Measurements from ENCODE around the gene NKX3-2.

NKX3-2 gene

DNA sequence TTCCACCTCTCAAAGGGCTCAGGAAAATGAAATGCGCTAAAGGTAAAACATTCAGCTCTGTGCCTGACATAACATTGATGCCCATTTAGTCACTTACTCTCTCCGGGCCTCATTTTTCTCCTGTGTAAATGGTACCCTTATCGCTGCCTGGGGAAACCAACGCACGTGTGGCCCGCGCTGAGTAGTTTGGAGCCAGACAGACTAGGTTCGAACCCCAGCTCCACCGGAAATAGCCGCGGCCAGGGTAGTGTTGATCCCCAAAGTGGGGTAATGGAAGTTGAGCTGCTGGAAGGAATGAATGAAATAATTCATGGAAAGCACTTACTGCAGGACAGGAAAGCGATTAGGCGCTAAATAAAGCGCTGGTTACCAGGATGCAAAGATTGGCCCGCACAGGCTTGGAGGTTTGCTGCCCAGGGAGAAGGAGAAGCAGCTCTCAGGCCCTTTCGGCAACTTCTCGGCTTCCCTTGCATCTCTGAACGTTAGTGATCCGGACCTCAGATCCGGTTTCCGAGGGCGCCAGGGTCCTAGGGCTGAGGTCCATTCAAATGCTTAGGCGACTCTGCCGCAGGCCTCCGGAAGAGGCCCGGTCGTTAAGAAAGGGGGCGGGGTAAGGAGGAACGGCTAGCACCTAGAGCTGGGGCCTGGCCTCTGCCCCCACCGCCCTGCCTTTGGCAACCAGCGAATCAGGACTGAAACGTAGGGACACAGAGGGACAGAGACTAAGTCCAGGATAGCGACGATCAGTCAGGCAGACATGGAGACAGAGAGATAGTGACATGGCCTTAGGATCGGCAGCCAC lies 13.3 kb downstream of the NKX3-2 start:
- DNase-seq, result no peak

DNA sequence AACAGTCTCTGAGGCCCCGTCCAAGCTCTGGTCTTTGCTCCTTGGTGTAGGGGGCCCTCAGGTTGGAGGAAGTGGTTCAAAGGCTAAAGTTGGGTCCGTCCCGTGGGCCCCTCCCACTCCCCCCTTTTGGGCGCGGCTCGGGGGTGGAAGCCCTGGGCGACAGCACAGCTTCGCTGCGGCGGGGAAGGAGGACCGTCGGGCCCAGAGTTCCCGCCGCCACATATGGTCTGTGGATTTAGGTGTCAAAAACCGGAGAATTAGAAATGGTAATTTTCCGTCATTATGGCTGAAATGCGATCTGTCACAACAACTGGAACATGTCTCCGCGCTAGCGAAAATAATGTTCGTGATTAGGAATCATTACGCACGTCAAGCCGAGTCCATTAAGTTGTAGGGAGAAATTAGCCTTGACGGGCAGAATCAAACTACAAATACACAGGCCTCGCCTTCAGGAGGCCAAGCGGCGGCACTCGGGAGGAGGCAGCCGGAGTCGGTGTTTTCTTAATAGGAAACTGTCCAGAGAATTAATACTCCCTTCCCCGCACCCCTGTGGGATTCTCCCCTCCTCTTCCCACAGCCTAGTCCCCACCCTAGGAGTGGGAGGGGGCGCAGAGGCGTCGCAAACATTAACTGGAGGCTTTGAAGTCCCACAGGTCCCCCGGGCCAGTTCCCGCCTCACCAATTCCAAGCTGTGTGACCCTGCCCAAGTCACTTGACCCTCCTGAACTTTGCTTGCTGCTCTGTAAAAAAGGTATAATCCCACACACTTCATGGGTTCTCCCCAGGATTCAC lies 15.0 kb downstream of the NKX3-2 start:
- DNase-seq, result no peak

DNA sequence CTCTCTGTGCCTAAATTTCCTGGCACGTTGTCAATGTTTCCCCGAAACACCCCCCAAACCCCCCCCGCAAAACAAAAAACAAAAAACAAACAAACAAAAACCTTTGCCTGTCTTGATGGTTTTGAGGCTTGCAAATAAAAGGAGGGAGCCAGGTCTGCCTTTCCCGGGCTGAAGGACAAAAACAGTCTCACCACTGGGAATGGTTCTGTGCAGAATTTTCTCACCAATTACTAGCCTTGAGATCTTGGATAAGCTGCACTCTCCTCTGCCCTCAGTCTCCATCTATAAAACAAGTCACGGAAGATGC lies 15.5 kb downstream of the NKX3-2 start:
- no peak for DNase-seq

DNA sequence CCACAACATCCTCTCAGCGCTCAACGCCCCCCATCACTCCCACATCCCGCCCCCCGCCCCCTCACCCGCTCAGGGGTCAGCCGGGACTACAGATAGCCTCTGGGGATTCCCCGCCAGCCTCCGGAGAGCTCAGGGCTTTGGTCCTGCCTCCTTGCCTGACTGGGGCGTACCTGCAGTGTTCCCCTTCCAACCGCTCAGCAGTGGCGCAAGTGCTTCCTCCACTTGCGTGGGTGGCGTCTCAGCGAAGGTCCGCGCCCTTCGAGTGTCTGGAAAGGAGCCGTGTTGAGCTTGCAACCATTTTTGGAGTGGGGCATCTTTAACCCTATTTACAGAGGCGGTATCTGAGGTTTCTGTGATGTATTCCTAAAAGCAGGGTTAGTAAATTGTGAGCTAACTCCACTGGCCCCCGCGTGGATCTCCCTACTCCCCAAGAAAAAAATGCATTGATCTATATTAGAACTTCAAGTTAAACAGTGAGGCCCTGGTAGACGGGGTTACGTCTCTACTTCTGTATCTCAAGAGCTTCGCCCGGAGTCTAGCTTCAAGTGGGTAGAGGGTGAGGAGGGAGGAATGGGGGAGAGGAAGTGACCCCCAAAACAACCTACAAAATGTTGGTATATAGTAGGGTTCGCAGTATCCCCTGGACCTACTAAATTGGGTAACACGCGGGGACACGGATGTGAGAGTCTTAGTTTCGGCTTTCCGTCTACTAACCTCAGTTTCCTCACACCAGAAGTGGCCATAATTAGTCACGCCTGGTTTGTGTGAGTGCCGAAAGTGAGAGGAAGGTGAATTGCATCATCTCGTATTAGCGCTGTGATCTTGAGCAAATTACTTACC lies 16.1 kb downstream of the NKX3-2 start:
- DNase-seq, result peak; percentile 5

DNA sequence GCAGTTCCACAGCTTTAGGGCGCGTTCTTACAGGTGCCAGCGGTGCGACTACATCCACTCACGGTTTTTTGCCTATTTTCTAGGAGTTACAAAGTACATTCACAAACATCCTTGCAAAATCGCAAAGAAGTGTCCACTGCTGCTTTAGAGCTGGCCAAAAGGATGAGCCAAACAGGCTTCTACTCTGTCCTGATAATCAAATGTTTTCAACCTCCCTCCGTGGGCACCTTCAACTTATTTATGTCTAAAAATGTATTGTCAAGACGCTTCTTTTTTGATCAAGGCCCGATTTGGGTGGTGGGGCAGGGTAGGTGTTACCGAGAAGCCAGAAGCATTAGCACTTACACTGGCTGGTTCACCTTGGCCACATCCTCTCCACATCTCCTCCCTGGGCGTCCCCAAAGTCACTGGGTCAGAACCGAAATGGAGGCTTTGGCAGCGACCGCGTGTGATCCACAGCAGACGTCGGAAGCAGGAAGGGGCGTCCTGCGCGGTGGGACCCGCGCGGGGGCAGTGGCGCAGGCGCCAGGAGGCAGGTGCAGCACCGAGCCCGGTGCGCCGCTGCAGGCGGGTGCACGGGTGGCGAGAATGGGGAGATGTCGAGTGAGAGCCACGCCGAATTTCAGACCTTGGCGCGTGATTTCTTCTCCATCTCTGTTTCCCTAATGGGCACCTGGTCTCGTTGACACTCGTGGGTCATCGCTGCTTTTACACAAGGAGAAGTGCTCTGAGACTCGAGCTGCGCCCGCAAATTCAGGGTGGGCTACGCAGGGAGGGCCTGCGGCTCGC lies 16.9 kb downstream of the NKX3-2 start:
- no peak for DNase-seq

DNA sequence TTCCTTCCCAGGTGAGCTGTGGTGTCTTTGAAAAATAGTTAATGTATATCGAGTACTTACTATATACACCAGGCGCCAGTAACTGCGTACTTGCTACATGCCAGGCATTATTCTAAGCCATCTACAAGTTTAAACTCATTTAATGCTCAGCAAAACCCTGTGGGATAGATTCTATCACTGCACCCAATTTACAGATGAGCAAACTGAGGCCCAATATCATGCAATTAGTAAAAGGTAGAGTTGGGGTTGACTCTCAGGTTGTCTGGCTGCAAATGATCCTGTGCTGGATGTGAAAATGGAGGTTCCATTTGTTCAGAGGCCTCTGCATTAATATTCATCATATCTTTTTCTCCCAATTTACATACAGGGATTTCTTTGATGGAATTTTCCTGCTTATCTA lies 17.6 kb downstream of the NKX3-2 start:
- no peak for DNase-seq

DNA sequence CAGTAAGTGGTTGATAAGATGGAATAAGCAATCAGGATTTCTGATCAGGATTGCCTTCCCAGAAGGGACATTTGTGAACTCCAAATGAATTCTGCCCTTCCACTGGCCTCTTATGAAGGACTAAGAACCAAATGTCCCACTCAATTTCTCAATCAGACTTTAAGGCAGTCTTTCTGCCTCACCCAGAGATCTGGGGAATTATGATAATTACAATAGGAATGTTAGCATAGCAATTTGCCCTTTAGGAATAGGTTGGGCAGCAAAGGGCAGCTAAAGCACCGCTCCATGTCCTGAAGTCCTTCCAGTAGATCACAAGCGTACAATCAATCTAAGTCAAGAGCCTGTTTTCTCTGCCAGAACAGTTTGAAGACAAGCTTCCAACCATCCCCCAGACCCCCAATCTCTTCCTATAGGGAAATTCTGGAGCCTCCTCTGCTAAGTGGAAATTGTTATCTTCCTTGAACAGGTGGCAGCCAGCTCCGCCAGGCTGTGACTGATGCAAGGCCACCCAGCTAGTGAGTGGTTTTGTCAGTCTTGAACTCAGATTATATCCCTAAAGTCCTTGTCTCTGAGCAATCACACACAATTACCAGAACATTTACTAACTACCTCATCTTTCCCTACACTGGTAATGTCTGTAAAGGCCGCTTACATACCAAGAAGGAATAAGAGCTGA lies 18.6 kb downstream of the NKX3-2 start:
- DNase-seq, result no peak

DNA sequence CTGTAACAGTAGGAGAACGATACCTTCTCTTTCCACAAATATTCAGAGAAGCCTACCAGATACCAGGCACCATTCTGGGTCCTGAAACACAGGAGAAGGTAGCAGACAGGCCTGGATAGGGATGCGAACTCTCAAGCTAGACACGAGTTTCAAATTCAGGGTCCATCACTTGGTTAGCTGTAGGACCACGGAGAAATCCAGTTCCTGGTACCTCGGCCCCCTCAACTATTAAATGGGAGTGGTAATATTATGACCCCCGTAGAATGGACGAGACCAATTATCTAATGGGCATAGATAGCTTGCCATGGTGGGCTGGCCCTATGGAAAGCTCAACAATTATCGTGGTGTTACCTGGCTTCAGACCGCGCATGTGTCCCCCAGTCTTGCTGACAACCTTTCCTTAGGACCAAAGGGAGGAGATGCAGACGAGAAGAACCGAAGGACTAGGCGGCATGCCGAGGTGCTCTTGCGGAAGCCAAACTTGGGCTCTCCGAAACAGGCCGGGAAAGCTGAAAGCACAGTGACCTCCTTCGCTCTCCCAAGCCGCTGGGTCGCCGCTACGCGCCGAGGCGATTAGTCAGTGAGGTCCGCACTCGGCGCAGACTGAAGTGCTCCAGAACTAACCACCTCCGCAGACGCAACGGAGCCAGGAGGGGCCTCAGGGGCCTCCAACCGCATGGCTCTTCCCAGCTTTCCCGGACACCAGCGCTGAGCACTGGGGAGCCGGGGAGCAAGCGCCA lies 19.6 kb downstream of the NKX3-2 start:
- no peak for DNase-seq

DNA sequence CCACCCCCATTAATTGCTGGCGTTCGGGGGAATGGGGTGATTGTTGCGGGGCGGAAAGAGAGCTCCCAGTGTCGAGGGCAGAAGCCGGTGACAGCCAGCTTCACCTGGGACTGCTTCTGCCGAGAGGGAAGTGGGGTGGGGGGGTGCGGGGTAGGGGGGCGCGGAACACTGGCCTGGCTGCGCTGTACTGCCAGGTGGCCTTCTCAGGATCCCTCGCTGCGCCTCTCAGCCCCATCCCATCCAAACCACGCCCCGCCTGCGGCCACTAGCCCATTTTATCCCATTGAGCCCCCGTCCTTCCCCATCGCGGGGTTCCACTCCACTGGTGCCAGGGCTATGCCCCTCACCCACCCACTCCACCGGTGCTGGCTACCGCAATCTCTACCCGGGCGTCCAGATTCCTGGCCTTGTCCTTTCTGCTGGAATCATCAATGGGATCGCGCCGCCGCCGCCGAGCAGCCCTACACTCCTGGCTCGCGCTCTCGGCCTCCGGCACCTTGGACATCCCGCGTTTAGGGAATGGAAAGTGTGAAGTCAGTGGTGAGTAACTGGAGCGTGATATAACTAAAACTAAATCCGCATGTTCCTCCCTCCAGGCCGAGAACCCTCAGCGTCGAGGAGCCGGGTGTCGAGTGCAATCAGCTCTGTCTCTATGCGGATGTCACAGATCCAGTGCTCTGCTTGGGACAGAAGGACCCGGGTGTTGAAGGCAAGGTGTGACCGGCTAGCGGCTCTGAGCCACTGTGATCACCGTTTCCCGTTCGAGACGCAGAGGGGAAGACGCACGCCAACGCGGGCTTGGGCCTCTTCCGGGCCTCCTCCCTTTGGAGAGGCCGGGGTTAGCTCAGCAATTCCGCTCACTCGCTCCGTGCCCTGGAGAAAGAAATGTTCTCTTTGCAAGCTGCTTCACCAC lies 20.5 kb downstream of the NKX3-2 start:
- DNase-seq, result no peak

DNA sequence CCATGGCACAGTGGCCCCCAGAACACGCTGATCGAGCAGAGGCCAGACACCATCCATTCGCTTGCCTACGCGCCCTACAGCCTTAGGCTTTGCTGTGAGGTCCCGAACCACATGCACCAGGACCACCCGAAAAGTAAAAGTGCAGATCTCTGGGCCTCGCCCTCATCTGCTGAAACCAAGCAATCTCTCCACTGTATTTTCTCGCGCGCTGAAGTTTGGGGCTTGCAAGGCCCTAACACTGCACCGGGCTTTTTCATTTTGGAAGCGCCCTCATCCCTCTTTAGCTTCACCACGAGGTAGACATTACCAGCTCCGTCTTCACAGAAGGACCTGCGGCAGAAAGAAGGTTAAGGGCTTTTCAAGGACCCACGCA lies 21.2 kb downstream of the NKX3-2 start:
- DNase-seq, result no peak

DNA sequence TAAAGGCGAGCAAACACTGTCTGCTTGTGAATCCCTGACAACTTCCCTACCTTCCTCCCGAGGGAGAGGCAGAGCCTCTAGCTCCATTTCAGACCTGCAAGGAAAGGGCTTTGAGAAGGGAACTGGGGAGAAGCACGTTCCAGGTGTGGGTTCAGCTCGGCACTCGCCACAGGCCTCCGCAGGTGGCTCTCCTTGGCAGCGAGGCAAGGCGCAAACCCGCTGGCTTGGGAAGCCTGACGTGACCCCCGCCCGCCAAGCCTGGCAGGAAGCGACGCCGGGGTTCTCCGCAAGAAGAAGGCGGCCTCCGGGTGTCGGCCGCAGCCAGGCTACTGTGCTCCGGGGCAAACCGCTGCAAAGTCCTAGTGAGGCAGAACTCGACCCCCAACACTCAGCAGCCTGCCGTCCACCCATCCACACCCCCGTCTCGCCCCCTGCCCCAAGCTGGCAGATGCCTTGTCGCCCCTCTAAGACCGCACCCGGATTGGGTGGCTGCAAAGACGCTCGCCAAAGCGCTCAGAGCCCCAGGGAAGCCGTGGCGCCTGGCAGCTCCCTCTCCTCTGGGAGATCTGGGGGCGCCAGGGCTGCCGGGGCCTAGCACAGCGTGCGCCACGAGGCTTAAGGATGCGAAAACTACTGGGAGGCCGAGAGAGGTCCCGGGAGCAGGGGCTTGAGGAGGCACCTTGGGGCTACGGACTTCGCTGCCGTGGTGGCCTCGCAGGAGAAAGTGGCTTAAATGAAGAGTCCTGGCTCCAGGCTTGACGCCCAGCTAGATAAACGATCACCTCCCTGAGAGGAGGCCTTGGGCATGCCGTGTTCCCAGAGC lies 21.8 kb downstream of the NKX3-2 start:
- DNase-seq, result no peak

DNA sequence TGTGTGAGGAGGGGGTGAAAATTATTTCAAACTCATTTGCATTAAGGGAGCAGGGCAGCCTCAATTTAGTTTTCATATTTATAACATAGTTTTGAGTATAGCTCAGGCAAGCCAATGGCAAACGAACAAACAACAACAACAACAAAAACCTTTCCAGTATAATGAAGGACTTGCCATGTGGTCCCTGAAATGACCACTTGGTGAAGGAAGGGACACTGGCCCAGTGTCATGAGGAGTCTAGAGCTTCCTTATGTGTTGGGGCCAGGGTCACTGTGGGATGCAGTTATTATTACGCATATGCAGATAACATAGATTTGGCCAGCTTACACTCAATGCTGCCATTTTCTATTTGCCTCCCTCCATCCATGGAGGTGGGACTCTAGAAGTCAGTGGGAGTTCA lies 23.3 kb downstream of the NKX3-2 start:
- no peak for DNase-seq

DNA sequence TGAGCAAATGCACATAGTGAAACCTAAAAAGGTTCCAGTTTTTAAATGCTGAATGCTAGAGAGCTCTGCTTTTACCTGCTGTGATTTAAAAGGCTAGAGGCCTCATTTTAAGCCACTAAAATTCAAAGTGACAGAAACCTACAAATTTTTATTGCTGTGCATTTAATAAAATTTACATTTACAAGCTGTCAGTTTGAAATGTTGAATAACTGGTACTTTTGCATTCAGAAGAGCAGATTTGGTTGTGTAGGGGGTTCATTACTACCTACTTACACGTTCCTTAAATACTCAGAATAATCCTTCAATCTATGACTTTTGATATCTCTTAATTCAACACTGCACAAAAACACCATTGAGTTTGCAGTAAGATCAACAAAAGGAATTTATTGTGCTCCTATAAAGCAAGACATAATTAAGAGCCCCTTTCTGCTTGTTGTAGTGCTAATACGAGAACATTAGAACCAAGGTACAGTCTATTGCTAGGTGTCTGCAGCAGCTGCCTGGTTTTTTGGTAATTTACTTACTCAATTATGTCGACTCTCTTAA lies 27.9 kb downstream of the NKX3-2 start:
- DNase-seq, result no peak

DNA sequence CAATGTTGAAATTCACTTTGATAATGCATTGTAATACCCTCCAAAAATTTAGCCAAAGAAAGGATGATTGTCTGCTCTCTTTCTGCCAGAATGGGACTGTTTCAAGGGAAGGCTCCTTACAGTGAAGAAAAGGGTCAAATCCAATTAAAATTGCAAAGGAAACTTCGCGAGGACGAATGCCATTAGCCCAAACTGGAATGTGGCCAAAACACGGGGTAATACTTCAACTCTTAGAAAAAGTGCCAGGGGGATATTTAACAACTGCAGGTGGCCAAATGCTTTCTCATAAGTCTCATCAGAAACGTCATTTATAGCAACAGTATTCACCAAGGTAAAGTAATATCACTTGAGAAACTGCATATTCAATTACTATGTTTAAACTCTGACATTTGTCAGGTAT lies 29.0 kb downstream of the NKX3-2 start:
- no peak for DNase-seq

DNA sequence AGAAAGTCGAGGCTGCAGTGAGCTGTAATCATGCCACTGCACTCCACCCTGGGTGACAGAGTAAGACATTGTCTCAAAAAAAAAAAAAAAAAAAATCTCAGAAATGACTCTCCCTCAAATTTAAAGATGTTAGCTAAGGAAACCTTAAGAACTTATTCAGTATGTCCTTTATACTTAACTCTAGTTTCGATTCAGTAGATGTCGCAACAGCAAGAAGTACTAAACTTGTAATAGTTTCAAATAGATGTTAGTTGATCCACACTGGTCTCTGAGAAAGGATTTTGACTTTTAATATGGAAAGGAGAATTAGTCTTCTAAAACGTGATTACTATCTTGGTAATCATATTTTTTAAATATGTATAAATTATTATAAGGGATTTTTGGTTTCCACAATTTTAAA lies 29.6 kb downstream of the NKX3-2 start:
- DNase-seq, result no peak

DNA sequence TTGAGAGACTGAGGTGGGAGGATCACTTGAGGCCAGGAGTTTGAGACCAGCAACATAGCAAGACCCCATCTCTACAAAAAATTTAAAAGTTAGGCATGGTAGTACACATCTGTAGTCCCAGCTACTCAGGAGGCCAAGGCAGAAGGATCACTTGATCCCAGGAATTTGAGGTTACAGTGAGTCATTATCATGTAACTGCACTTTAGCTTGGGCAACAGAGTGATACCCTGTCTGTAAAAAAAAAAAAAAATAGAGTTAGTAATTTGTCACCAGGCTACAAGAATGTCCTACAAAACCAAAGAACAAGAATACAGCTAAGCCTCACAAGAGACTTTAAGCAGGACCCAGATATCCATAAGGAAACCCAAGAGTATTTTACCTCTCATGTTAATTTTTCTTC lies 33.2 kb downstream of the NKX3-2 start:
- no peak for DNase-seq

DNA sequence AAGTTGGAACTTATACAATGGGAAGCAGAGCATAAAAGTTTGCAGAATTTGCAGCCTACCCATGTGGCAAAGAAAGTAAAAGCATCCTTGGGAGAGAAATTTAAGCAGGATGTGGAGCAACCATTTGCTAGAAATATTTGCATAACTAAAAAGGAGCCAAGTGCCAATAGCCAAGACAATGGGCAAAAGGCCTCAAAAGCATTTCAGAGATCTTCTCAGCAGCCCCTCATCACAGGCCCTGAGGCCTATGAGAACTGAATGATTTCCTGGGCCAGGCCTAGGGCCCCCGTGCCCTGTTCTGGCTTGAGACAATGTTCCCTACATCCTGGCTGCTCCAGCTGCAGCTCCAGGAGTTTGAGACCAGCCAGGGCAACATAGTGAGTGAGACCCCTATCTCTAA lies 34.9 kb downstream of the NKX3-2 start:
- no peak for DNase-seq

DNA sequence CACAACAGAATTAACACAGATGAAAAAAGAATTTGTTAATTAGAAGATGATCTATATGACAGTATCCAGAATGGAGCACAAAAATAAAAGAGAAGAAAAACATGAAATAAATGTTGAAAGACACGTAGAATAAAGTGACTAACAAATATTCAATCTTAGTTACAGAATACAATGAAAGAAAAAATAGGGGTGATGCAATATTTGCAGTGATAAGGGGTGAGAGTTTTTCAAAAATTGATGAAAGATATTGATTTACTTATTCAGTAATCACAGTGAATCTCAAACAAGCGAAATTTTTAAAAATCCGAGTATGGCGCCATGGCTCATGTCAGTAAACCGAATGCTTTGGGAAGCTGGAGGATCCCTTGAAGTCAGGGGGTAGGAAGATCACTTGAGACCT lies 39.9 kb downstream of the NKX3-2 start:
- no peak for DNase-seq

DNA sequence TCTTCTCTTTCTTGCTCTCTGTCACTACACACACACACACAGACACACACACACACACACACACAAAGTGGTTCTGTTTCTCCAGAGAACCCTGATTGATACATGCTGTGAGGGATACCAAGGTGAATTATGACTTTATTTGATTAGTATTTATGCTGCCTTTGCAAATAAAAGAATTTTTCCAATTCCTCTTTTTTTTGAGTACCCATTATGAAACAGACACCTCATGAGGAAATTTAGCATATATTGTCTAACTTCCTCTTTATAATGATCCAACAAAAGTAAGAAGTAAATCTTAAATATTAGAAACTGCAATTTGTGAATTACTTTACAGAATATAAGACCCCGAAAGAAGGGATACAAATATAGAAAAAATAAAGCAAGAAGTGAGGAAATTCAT lies 45.8 kb downstream of the NKX3-2 start:
- DNase-seq, result no peak

Data from NCI-H146 (cell line).